ENCODE data around the gene ST6GALNAC4.

ST6GALNAC4 gene

DNA sequence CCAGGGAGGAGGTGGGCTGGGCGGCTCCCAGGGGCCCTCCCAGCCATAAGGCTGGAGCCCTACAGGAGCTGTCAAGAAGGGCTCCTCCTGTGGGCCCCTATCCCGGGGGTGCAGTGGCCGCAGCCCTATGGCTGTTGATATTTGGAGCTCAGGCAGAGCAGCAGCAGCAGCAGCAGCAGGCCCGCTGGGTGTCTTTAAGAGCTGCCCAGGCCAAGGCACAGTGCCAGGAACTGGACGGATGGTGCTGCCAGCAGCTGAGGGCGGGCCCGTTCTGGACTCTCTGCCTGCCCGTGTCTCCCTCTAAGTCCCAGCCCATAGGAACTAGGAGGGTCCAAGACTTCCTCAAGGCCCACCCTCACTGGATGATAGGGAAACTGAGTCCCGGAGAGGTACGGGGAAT lies 43.0 kb downstream of the ST6GALNAC4 start:
- peak overlapping the region; percentile 45 for H2AK5ac ChIP-seq (ENCODE audit: low read depth, low read length)
- H3K4me3 ChIP-seq (ENCODE audit: low read length in 2 of 2), result no peak overlapping the region
- no peak overlapping the region for H3K18ac ChIP-seq (ENCODE audit: low read length)

DNA sequence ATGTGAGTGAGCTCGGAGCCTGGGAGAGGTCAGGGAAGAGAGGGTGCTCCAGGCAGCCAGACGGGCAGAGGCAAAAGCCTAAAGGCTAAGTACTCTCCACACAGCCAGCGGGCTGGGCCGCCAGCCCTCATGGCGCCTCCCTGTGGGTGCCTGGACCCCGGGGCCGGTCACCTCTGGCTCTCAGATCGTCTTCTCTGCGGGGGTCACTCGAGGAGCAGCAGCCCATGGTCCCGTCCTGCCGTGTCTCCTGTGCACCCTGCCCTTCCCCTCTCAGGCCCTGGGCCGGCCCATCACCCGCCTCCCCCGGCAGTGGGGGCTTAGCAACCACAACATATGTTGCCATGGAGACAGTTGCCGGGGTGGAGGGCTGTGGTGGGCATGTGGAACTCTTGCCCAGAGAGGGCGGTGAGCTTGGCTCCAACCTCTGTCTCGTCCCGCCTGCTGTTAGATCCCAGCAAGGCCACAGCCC lies 43.6 kb downstream of the ST6GALNAC4 start:
- no peak overlapping the region for H3K4me3 ChIP-seq (ENCODE audit: low read length in 2 of 2)

More for the DNA sequence above, 43.0 kb downstream of the ST6GALNAC4 start:
- no CpG with 5 or more reads among the region's 10 CpGs for WGBS, 2 donors (ENCODE audit: extremely low coverage in 2 of 2, insufficient read length in 2 of 2, insufficient replicate concordance in 1 of 2)
- H3K4me1 ChIP-seq (ENCODE audit: control insufficient read depth in 2 of 2, insufficient read depth in 1 of 2, low read depth in 1 of 2, low read length in 2 of 2), result peaks cover 15 to 52% of the 10 kb centered on the region in 2 donors
- H2BK5ac ChIP-seq (ENCODE audit: low read length), result no peak overlapping the region
- H3K27me3 ChIP-seq (ENCODE audit: control insufficient read depth in 3 of 3, insufficient read depth in 3 of 3, low read depth in 1 of 3, low read length in 3 of 3), result no peaks in the 10 kb centered on the region
- no peak overlapping the region for H2BK15ac ChIP-seq (ENCODE audit: low read length)
- H3K36me3 ChIP-seq (replicated peaks in 1 of 2; ENCODE audit: control insufficient read depth in 2 of 2, insufficient read depth in 2 of 2, low read length in 2 of 2), result no peaks in the 10 kb centered on the region
- H2BK12ac ChIP-seq (ENCODE audit: low read length), result no peak overlapping the region
- H3K79me1 ChIP-seq (ENCODE audit: low read depth, low read length), result peaks cover 5% of the 10 kb centered on the region
- no peak overlapping the region for H3K4ac ChIP-seq (ENCODE audit: low read length)
- H4K91ac ChIP-seq (ENCODE audit: low read depth, low read length, poor library complexity), result no peak overlapping the region
- no peak overlapping the region for H3K14ac ChIP-seq (ENCODE audit: low read length)
- no peak for DNase-seq (ENCODE audit: low spot score)
- H4K8ac ChIP-seq (ENCODE audit: low read depth, low read length), result no peak overlapping the region
- H3K23ac ChIP-seq (ENCODE audit: low read depth, low read length, poor library complexity), result no peak overlapping the region
- no peak overlapping the region for H2AFZ ChIP-seq (ENCODE audit: low read length)
- H3K9me3 ChIP-seq (replicated peaks in 1 of 2; ENCODE audit: control insufficient read depth in 2 of 2, insufficient read depth in 1 of 2, low read depth in 1 of 2, low read length in 2 of 2), result peaks cover 0 to 2% of the 10 kb centered on the region in 2 donors
- H3K9ac ChIP-seq (ENCODE audit: low read depth, low read length, poor library complexity), result no peak overlapping the region
- H3K4me2 ChIP-seq (ENCODE audit: insufficient read depth, low read length, poor library complexity, severe bottlenecking), result no peak overlapping the region
- no peak overlapping the region for H3K27ac ChIP-seq (replicated peaks; ENCODE audit: low read length)
- H2BK120ac ChIP-seq (ENCODE audit: low read depth, low read length), result no peak overlapping the region

DNA sequence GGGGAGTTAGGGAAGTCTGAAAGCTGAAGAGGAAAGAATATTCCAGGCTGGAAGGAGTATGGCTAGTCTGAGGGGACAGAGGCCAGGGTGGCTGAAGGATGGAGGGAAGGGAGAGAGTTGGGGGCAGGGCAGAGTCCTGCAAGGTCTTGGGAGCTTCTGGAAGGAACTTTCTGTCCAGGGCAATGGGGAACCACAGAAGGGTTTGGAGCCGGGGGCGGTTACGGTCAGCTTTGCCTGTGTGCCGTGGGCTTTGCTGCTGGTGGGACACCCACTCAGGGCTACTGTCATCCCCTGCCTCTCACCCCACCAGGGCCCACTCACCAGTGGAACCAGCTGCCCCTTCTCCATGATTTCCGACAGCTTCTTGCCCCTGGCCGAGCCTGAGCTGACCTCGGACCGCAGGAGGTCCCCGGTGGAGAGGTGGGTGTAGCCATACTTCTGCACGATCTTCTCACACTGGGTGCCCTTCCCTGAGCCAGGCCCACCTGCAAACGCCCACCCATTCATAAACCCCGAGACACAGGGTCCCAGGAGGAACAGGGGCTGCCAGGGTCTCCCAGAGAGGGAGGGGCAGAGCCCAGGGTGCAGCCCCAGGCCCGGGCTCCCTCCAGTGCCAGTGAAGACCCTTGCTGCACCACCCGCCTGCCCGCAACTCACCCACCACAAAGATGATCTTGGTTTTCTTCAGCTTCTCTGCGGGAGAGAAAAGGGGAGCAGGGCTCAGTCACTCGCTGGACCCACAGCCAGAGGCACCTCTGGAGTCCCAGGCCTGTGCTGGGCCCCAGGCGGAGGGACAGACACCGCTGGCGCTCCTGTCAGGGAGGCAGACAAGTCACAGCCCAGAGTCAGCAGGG lies 44.2 kb downstream of the ST6GALNAC4 start:
- H2AFZ ChIP-seq (ENCODE audit: low read length), result peak overlapping the region; percentile 69
- no peaks in the 10 kb centered on the region for H3K36me3 ChIP-seq (replicated peaks in 1 of 2; ENCODE audit: control insufficient read depth in 2 of 2, insufficient read depth in 2 of 2, low read length in 2 of 2)
- H3K27me3 ChIP-seq (ENCODE audit: control insufficient read depth in 3 of 3, insufficient read depth in 3 of 3, low read depth in 1 of 3, low read length in 3 of 3), result no peaks in the 10 kb centered on the region
- H3K4ac ChIP-seq (ENCODE audit: low read length), result no peak overlapping the region
- H3K4me1 ChIP-seq (ENCODE audit: control insufficient read depth in 2 of 2, insufficient read depth in 1 of 2, low read depth in 1 of 2, low read length in 2 of 2), result peaks cover 10 to 46% of the 10 kb centered on the region in 2 donors
- no CpG with 5 or more reads among the region's 20 CpGs for WGBS, 2 donors (ENCODE audit: extremely low coverage in 2 of 2, insufficient read length in 2 of 2, insufficient replicate concordance in 1 of 2)
- peak overlapping the region; percentile 13 for H3K18ac ChIP-seq (ENCODE audit: low read length)
- no peak overlapping the region for H3K27ac ChIP-seq (replicated peaks; ENCODE audit: low read length)
- peak overlapping the region; percentile 61 for H3K23ac ChIP-seq (ENCODE audit: low read depth, low read length, poor library complexity)
- H3K14ac ChIP-seq (ENCODE audit: low read length), result no peak overlapping the region
- H2BK120ac ChIP-seq (ENCODE audit: low read depth, low read length), result no peak overlapping the region
- peaks cover 5% of the 10 kb centered on the region for H3K79me1 ChIP-seq (ENCODE audit: low read depth, low read length)
- H2AK5ac ChIP-seq (ENCODE audit: low read depth, low read length), result peak overlapping the region; percentile 45
- H4K8ac ChIP-seq (ENCODE audit: low read depth, low read length), result peak overlapping the region; percentile 23
- H3K9me3 ChIP-seq (replicated peaks in 1 of 2; ENCODE audit: control insufficient read depth in 2 of 2, insufficient read depth in 1 of 2, low read depth in 1 of 2, low read length in 2 of 2), result peaks cover 0 to 2% of the 10 kb centered on the region in 2 donors
- H3K4me2 ChIP-seq (ENCODE audit: insufficient read depth, low read length, poor library complexity, severe bottlenecking), result no peak overlapping the region
- H3K9ac ChIP-seq (ENCODE audit: low read depth, low read length, poor library complexity), result no peak overlapping the region
- H2BK12ac ChIP-seq (ENCODE audit: low read length), result peak overlapping the region; percentile 78
- no peak overlapping the region for H3K4me3 ChIP-seq (ENCODE audit: low read length in 2 of 2)
- H2BK15ac ChIP-seq (ENCODE audit: low read length), result no peak overlapping the region
- DNase-seq (ENCODE audit: low spot score), result no peak
- H4K91ac ChIP-seq (ENCODE audit: low read depth, low read length, poor library complexity), result no peak overlapping the region
- no peak overlapping the region for H2BK5ac ChIP-seq (ENCODE audit: low read length)

More for the DNA sequence above, 43.6 kb downstream of the ST6GALNAC4 start:
- Histone ChIP-seq H3K23ac (ENCODE audit: low read depth, low read length, poor library complexity) (peak overlapping the region; percentile 61), H2AFZ (ENCODE audit: low read length) (peak overlapping the region; percentile 69), H2AK5ac (ENCODE audit: low read depth, low read length) (peak overlapping the region; percentile 45), H3K9ac (ENCODE audit: low read depth, low read length, poor library complexity) (no peak overlapping the region), H3K9me3 (replicated peaks in 1 of 2; ENCODE audit: control insufficient read depth in 2 of 2, insufficient read depth in 1 of 2, low read depth in 1 of 2, low read length in 2 of 2) (peaks cover 0 to 2% of the 10 kb centered on the region in 2 donors), H2BK12ac (ENCODE audit: low read length) (no peak overlapping the region), H2BK5ac (ENCODE audit: low read length) (no peak overlapping the region), H3K27me3 (ENCODE audit: control insufficient read depth in 3 of 3, insufficient read depth in 3 of 3, low read depth in 1 of 3, low read length in 3 of 3) (no peaks in the 10 kb centered on the region), H3K79me1 (ENCODE audit: low read depth, low read length) (peaks cover 5% of the 10 kb centered on the region), H3K14ac (ENCODE audit: low read length) (no peak overlapping the region), H2BK15ac (ENCODE audit: low read length) (no peak overlapping the region), H4K8ac (ENCODE audit: low read depth, low read length) (peak overlapping the region; percentile 23), H3K4me1 (ENCODE audit: control insufficient read depth in 2 of 2, insufficient read depth in 1 of 2, low read depth in 1 of 2, low read length in 2 of 2) (peaks cover 14 to 52% of the 10 kb centered on the region in 2 donors), H4K91ac (ENCODE audit: low read depth, low read length, poor library complexity) (no peak overlapping the region), H3K4me2 (ENCODE audit: insufficient read depth, low read length, poor library complexity, severe bottlenecking) (no peak overlapping the region), H3K4ac (ENCODE audit: low read length) (no peak overlapping the region), H3K18ac (ENCODE audit: low read length) (peak overlapping the region; percentile 13), H2BK120ac (ENCODE audit: low read depth, low read length) (no peak overlapping the region), H3K36me3 (replicated peaks in 1 of 2; ENCODE audit: control insufficient read depth in 2 of 2, insufficient read depth in 2 of 2, low read length in 2 of 2) (no peaks in the 10 kb centered on the region), H3K27ac (replicated peaks; ENCODE audit: low read length) (no peak overlapping the region)
- DNase-seq (ENCODE audit: low spot score), result no peak
- no CpG with 5 or more reads among the region's 19 CpGs for WGBS, 2 donors (ENCODE audit: extremely low coverage in 2 of 2, insufficient read length in 2 of 2, insufficient replicate concordance in 1 of 2)

DNA sequence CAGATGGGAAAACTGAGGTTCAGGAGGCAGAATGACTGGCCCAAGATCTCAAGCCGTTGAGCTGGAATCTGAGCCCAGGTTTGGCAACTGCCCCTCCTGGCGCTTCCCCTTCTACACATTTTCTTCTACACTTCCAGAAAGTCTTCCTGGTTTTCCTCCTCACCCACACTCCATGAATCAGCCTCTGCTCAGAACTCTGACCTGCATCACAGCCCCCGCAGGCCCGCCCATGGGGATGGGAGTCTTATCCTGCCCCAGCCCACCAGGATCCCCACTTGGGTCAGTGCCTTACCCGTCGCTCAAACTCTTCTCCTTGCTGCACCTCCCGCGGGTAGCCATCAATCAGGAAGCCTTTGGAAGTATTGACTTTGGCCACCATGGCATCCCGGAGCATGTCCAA lies 45.3 kb downstream of the ST6GALNAC4 start:
- no peak overlapping the region for H3K14ac ChIP-seq (ENCODE audit: low read length)
- H3K36me3 ChIP-seq (replicated peaks in 1 of 2; ENCODE audit: control insufficient read depth in 2 of 2, insufficient read depth in 2 of 2, low read length in 2 of 2), result no peaks in the 10 kb centered on the region
- H3K27ac ChIP-seq (replicated peaks; ENCODE audit: low read length), result no peak overlapping the region
- H3K4me2 ChIP-seq (ENCODE audit: insufficient read depth, low read length, poor library complexity, severe bottlenecking), result no peak overlapping the region
- no peak overlapping the region for H4K8ac ChIP-seq (ENCODE audit: low read depth, low read length)
- H3K27me3 ChIP-seq (ENCODE audit: control insufficient read depth in 3 of 3, insufficient read depth in 3 of 3, low read depth in 1 of 3, low read length in 3 of 3), result no peaks in the 10 kb centered on the region
- H2AK5ac ChIP-seq (ENCODE audit: low read depth, low read length), result no peak overlapping the region
- H2AFZ ChIP-seq (ENCODE audit: low read length), result no peak overlapping the region
- peak overlapping the region; percentile 4 for H2BK5ac ChIP-seq (ENCODE audit: low read length)
- peaks cover 0 to 2% of the 10 kb centered on the region in 2 donors for H3K9me3 ChIP-seq (replicated peaks in 1 of 2; ENCODE audit: control insufficient read depth in 2 of 2, insufficient read depth in 1 of 2, low read depth in 1 of 2, low read length in 2 of 2)
- no peak for DNase-seq (ENCODE audit: low spot score)
- H3K18ac ChIP-seq (ENCODE audit: low read length), result no peak overlapping the region
- no peak overlapping the region for H3K4me3 ChIP-seq (ENCODE audit: low read length in 2 of 2)
- H3K4ac ChIP-seq (ENCODE audit: low read length), result no peak overlapping the region
- peaks cover 3% of the 10 kb centered on the region for H3K79me1 ChIP-seq (ENCODE audit: low read depth, low read length)
- no peak overlapping the region for H3K23ac ChIP-seq (ENCODE audit: low read depth, low read length, poor library complexity)
- no peak overlapping the region for H3K9ac ChIP-seq (ENCODE audit: low read depth, low read length, poor library complexity)
- H2BK12ac ChIP-seq (ENCODE audit: low read length), result no peak overlapping the region
- H2BK120ac ChIP-seq (ENCODE audit: low read depth, low read length), result no peak overlapping the region
- WGBS, 2 donors (ENCODE audit: extremely low coverage in 2 of 2, insufficient read length in 2 of 2, insufficient replicate concordance in 1 of 2), result no CpG with 5 or more reads among the region's 9 CpGs
- peaks cover 4 to 41% of the 10 kb centered on the region in 2 donors for H3K4me1 ChIP-seq (ENCODE audit: control insufficient read depth in 2 of 2, insufficient read depth in 1 of 2, low read depth in 1 of 2, low read length in 2 of 2)
- no peak overlapping the region for H4K91ac ChIP-seq (ENCODE audit: low read depth, low read length, poor library complexity)
- no peak overlapping the region for H2BK15ac ChIP-seq (ENCODE audit: low read length)
